HT1080 (cell line): ENCODE results near the gene ITSN1. TPM values are rescaled to one million over a fixed set of nuclear protein-coding genes. Genes with fewer than 3 reads are reported as not detected.

Experiments
- DNase-seq: peaks from one replicate; pipeline ENCODE4 v3.0.0-alpha.2; 2015; ENCODE audit warnings: low read depth
- total RNA-seq: library from RNA; depleted of rRNA; stranded (reverse); fragments of >200 nt; shearing (Covaris generic); gene quantifications from 2 replicates; pipeline ENCODE4 v1.2.3, GENCODE V29; 2014

ITSN1 gene
- total RNA-seq, 1 experiment from 2014 or later: 29.2 TPM

- DNase-seq: no peak
Measured at GRCh38 chr21:33808715-33809367, 166.5 kb downstream of the ITSN1 start.

GRCh38 chr21:33810766-33811165 lies 168.5 kb downstream of the ITSN1 start:
- no peak for DNase-seq

- DNase-seq: no peak
Measured at GRCh38 chr21:33811167-33812010, 169.1 kb downstream of the ITSN1 start.

GRCh38 chr21:33813832-33814365 lies 171.6 kb downstream of the ITSN1 start:
- no peak for DNase-seq

GRCh38 chr21:33815143-33815707 lies 172.9 kb downstream of the ITSN1 start:
- DNase-seq: no peak

GRCh38 chr21:33816174-33816573 lies 173.9 kb downstream of the ITSN1 start:
- no peak for DNase-seq

- DNase-seq: no peak
Measured at GRCh38 chr21:33817138-33817537, 174.8 kb downstream of the ITSN1 start.

GRCh38 chr21:33817663-33818451 lies 175.6 kb downstream of the ITSN1 start:
- no peak for DNase-seq

GRCh38 chr21:33820230-33820770 lies 178.0 kb downstream of the ITSN1 start:
- no peak for DNase-seq

GRCh38 chr21:33820798-33821197 lies 178.5 kb downstream of the ITSN1 start:
- no peak for DNase-seq

GRCh38 chr21:33821503-33822322 lies 179.4 kb downstream of the ITSN1 start:
- no peak for DNase-seq

- DNase-seq: no peak
Measured at GRCh38 chr21:33824156-33824941, 182.0 kb downstream of the ITSN1 start.

GRCh38 chr21:33825419-33825818 lies 183.1 kb downstream of the ITSN1 start:
- no peak for DNase-seq

GRCh38 chr21:33825915-33826314 lies 183.6 kb downstream of the ITSN1 start:
- DNase-seq: no peak

GRCh38 chr21:33828083-33828482 lies 185.8 kb downstream of the ITSN1 start:
- no peak for DNase-seq

- no peak for DNase-seq
Measured at GRCh38 chr21:33828577-33828976, 186.3 kb downstream of the ITSN1 start.

- DNase-seq: no peak
Measured at GRCh38 chr21:33829844-33830243, 187.5 kb downstream of the ITSN1 start.

GRCh38 chr21:33831962-33832659 lies 189.8 kb downstream of the ITSN1 start:
- no peak for DNase-seq
